ENCODE results near the gene SCLY. TPM values are rescaled to one million over a fixed set of nuclear protein-coding genes. Genes with fewer than 3 reads are reported as not detected.

The SCLY gene
- total and polyA plus RNA-seq, 2 experiments from 2014 or later = 12.7 to 21.1 TPM

DNA sequence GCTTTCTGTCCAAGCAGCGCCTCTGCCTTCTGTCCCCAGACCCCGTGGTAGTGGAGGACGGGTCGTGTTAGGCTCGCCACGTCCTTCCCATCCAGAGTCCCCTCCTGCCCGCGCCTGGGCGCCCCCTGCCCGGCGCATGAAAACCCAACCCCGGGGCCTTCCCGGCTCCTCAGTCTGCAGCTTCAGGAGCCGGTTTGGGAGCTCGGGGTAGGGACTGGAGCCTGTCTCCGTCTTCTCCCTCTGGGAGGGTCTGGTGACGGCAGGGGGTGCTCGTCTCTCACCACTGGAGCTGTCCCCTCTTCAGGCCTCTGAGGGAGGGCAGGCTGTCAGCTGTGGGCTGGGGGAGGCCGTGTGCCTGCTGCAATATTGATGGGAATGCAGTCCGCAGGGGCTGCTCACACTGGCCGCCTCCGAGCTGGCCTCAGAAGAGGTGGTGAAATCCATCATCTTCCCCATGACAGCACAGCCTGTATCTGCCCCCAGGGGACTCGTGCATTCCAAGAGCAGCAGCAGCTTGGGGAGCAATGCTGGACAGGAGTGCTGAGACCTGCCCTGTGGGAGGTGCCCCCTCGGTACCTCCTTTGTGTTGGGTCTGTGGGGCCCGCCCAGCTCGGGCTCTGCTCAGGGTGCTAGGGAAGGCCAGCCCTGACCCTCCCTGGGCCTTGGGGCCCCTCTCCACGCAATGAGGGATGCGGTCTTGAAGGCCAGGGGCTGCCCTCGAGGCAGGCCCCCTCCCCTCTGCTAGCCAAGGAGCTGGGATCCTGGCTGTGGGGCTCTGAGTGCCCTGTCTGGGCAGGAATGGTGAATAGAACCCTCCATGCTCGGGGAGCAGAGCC lies 59.9 kb downstream of the SCLY start:
- no peak for DNase-seq (ENCODE audit: low spot score)
- TF ChIP-seq CTCF (IDR thresholded peaks at IDR 0.05; ENCODE audit: poor library complexity) (peak; percentile 39), EZH2 (IDR thresholded peaks at IDR 0.05; ENCODE audit: borderline replicate concordance) (no peak)
- peaks cover 12% of the 10 kb centered on the region for H3K27me3 ChIP-seq
- H2AFZ ChIP-seq = no peak overlapping the region
- H3K4me2 ChIP-seq = no peak overlapping the region
- no peaks in the 10 kb centered on the region for H4K20me1 ChIP-seq (ENCODE audit: insufficient read depth, poor library complexity, severe bottlenecking)
- H3K9me2 ChIP-seq (replicated peaks; ENCODE audit: insufficient read depth) = no peaks in the 10 kb centered on the region
- no peak overlapping the region for H3K27ac ChIP-seq
- no peaks in the 10 kb centered on the region for H3K79me2 ChIP-seq
- H3K36me3 ChIP-seq (replicated peaks; ENCODE audit: insufficient read depth, low read depth) = no peaks in the 10 kb centered on the region
- H3K4me3 ChIP-seq = no peak overlapping the region
- whole genome bisulfite sequencing (ENCODE audit: low lambda C conversion rate, missing lambda C conversion rate) = 51% methylated on average over 24 of the region's 30 CpGs
- H3K9me3 ChIP-seq (ENCODE audit: low read depth) = no peaks in the 10 kb centered on the region
- no peaks in the 10 kb centered on the region for H3K4me1 ChIP-seq (ENCODE audit: insufficient read depth)

- H3K79me2 ChIP-seq = no peaks in the 10 kb centered on the region
- no peak overlapping the region for H3K27ac ChIP-seq
- peaks cover 12% of the 10 kb centered on the region for H3K27me3 ChIP-seq
- H3K9me2 ChIP-seq (replicated peaks; ENCODE audit: insufficient read depth) = no peaks in the 10 kb centered on the region
- no peak for DNase-seq (ENCODE audit: low spot score)
- no peaks in the 10 kb centered on the region for H3K4me1 ChIP-seq (ENCODE audit: insufficient read depth)
- TF ChIP-seq EZH2 (IDR thresholded peaks at IDR 0.05; ENCODE audit: borderline replicate concordance) (no peak), EZH2phosphoT487 (IDR thresholded peaks at IDR 0.05; ENCODE audit: low read depth, severe bottlenecking, unreplicated experiment) (no peak), CTCF (IDR thresholded peaks at IDR 0.05; ENCODE audit: poor library complexity) (no peak)
- H3K36me3 ChIP-seq (replicated peaks; ENCODE audit: insufficient read depth, low read depth) = no peaks in the 10 kb centered on the region
- no peaks in the 10 kb centered on the region for H4K20me1 ChIP-seq (ENCODE audit: insufficient read depth, poor library complexity, severe bottlenecking)
- H2AFZ ChIP-seq = no peak overlapping the region
- WGBS (ENCODE audit: low lambda C conversion rate, missing lambda C conversion rate) = 96% methylated on average over 27 of the region's 27 CpGs
- H3K9me3 ChIP-seq (ENCODE audit: low read depth) = no peaks in the 10 kb centered on the region
- H3K4me2 ChIP-seq = no peak overlapping the region
- no peak overlapping the region for H3K4me3 ChIP-seq
Measured at GRCh38 chr2:238121511-238122286, 60.9 kb downstream of the SCLY start.

DNA sequence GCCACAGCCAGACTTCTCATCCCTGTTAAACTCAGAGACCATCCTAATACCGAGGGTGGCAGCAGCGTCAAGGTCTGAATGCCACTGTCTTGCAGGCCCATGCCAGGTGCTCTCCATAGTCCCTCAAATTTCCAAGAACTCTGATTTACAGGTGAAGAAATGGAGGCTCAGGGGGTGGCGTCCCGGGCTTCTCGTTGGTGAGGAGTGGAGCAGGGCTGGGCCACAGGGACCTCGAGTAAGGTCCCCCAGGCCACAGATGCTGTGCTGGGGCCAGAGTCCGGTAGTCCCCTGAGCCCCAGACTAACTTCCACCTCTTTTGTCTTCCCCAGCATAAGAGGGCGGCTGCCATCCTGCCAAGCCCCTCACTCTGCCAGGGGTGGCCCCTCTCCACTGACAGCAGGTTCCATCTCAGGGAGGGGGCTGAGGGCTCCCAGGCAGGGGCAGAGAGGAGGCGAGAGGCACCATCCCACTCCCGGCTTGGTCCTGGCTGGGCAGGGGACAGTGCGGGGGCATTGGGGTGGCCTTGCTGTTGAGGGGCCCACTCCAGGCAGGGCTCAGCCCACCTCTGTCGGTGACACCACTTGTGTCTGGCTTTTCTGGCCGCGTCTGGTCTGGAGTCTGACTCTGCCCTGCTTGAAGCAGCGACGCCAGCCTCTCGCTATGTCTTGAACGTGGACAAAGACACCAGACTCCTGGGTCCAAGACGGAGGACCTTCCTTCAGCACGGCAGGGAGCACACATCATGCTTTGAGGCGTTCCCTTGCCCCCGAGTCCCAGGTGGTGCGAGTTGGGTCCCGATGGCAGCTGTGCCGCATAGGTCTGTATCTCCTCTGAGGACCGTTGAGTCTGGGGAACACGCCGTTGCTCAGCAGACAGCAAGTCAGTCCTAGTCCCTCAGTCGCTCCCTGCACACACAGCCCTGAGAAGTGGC lies 61.8 kb downstream of the SCLY start:
- Histone ChIP-seq H3K9me2 (replicated peaks; ENCODE audit: insufficient read depth) (no peaks in the 10 kb centered on the region), H3K9me3 (ENCODE audit: low read depth) (no peaks in the 10 kb centered on the region), H3K36me3 (replicated peaks; ENCODE audit: insufficient read depth, low read depth) (no peaks in the 10 kb centered on the region), H3K27me3 (peaks cover 10% of the 10 kb centered on the region), H4K20me1 (ENCODE audit: insufficient read depth, poor library complexity, severe bottlenecking) (no peaks in the 10 kb centered on the region), H3K4me1 (ENCODE audit: insufficient read depth) (no peaks in the 10 kb centered on the region), H3K79me2 (no peaks in the 10 kb centered on the region), H3K27ac (no peak overlapping the region), H2AFZ (no peak overlapping the region), H3K4me3 (no peak overlapping the region), H3K4me2 (no peak overlapping the region)
- no peak for TF ChIP-seq EZH2phosphoT487 (IDR thresholded peaks at IDR 0.05; ENCODE audit: low read depth, severe bottlenecking, unreplicated experiment)
- no peak for TF ChIP-seq EZH2 (IDR thresholded peaks at IDR 0.05; ENCODE audit: borderline replicate concordance)
- TF ChIP-seq CTCF (IDR thresholded peaks at IDR 0.05; ENCODE audit: poor library complexity) = no peak
- 91% methylated on average over 29 of the region's 29 CpGs for WGBS (ENCODE audit: low lambda C conversion rate, missing lambda C conversion rate)
- no peak for DNase-seq (ENCODE audit: low spot score)

Measured in hepatocyte (in vitro differentiated cells).